HG02870 (cell line): Measurements from ENCODE around the gene DPM1.
"Not testable (repeated sequence)": the region's sequence is repeated elsewhere in the genome, so short reads cannot be mapped to it uniquely, and the experiment has no call there.

ENCODE experiments used
- ATAC-seq: cut with Tn5 transposase; IDR thresholded peaks from one replicate; pipeline ENCODE4 v1.9.1; 2021; ENCODE audit warnings: mild to moderate bottlenecking, moderate library complexity; ENCODE audit not compliant: unreplicated experiment

Gene DPM1

GRCh38 chr20:50980071-50980681 is 21.8 kb upstream of the DPM1 start:
- no peak for ATAC-seq

- ATAC-seq = not testable (repeated sequence)
Measured at GRCh38 chr20:50978533-50978932, 20.2 kb upstream of the DPM1 start.

GRCh38 chr20:50977066-50978021 is 19.0 kb upstream of the DPM1 start:
- no peak for ATAC-seq

GRCh38 chr20:50975701-50976330 is 17.5 kb upstream of the DPM1 start:
- no peak for ATAC-seq

GRCh38 chr20:50969912-50970311 is 11.6 kb upstream of the DPM1 start:
- no peak for ATAC-seq

GRCh38 chr20:50969435-50969834 is 11.1 kb upstream of the DPM1 start:
- ATAC-seq = no peak

GRCh38 chr20:50968289-50968688 is 10.0 kb upstream of the DPM1 start:
- no peak for ATAC-seq

GRCh38 chr20:50967586-50967985 is 9.3 kb upstream of the DPM1 start:
- ATAC-seq = no peak

- ATAC-seq = no peak
Measured at GRCh38 chr20:50959543-50960126, 1.3 kb upstream of the DPM1 start.

GRCh38 chr20:50958615-50959542 is 547 bp upstream of the DPM1 start, which contains the start of gene MOCS3:
Gene MOCS3 (plus strand): TSS chr20:50958818. CDS start chr20:50958843, 25 bp downstream.
- peak; percentile 84 for ATAC-seq

- ATAC-seq = no peak
Measured at GRCh38 chr20:50957276-50957675, 1.1 kb downstream of the DPM1 start.

- no peak for ATAC-seq
Measured at GRCh38 chr20:50953821-50954220, 4.5 kb downstream of the DPM1 start.

GRCh38 chr20:50953196-50953595 is 5.1 kb downstream of the DPM1 start:
- no peak for ATAC-seq

- no peak for ATAC-seq
Measured at GRCh38 chr20:50948132-50948785, 10.1 kb downstream of the DPM1 start.

- ATAC-seq = no peak
Measured at GRCh38 chr20:50943069-50943468, 15.3 kb downstream of the DPM1 start.

- ATAC-seq = no peak
Measured at GRCh38 chr20:50933589-50933988, 24.7 kb downstream of the DPM1 start.

- no peak for ATAC-seq
Measured at GRCh38 chr20:50932691-50933280, 25.5 kb downstream of the DPM1 start.

- no peak for ATAC-seq
Measured at GRCh38 chr20:50932016-50932485, 26.3 kb downstream of the DPM1 start.
